Measurements from ENCODE around the gene SLC6A1. TPM values are rescaled to one million over a fixed set of nuclear protein-coding genes. Genes with fewer than 3 reads are reported as not detected.

The SLC6A1 gene
- total and polyA plus RNA-seq, 4 donors: 16.0 to 71.9 (median 33.8) TPM

- DNase-seq (ENCODE audit: low spot score): no peak
- H3K4me3 ChIP-seq (ENCODE audit: low read depth in 1 of 3, low read length in 3 of 3): no peak overlapping the region
- H3K9ac ChIP-seq (ENCODE audit: low read depth in 1 of 2, low read length in 2 of 2): no peak overlapping the region
- WGBS: 78% methylated on average over 7 of the region's 7 CpGs
- no peaks in the 10 kb centered on the region for H3K9me3 ChIP-seq (ENCODE audit: control insufficient read depth in 4 of 4, low read length in 3 of 4)
- TF ChIP-seq HNF4A (conservative IDR thresholded peaks at IDR 0.05) (peak in 1 of 2 donors; percentile 36), SP1 (IDR thresholded peaks at IDR 0.05) (no peak), FOXA1 (IDR thresholded peaks at IDR 0.05) (no peak)
- no peak overlapping the region for H3K27ac ChIP-seq (ENCODE audit: low read depth in 1 of 2, low read length in 2 of 2)
- H3K27me3 ChIP-seq (ENCODE audit: control insufficient read depth in 4 of 4, insufficient read depth in 4 of 4, low read length in 3 of 4): no peaks in the 10 kb centered on the region
- H3K36me3 ChIP-seq (ENCODE audit: control insufficient read depth in 4 of 4, insufficient read depth in 3 of 4, low read depth in 1 of 4, low read length in 3 of 4): no peaks in the 10 kb centered on the region
- peaks cover 0 to 18% (median 16%) of the 10 kb centered on the region in 4 donors for H3K4me1 ChIP-seq (ENCODE audit: control insufficient read depth in 4 of 4, insufficient read depth in 4 of 4, low read length in 3 of 4)
Observed at GRCh38 chr3:10978956-10979355, 13.6 kb upstream of the SLC6A1 start.

- Histone ChIP-seq H3K27ac (ENCODE audit: low read depth in 1 of 2, low read length in 2 of 2) (no peak overlapping the region), H3K27me3 (ENCODE audit: control insufficient read depth in 4 of 4, insufficient read depth in 4 of 4, low read length in 3 of 4) (no peaks in the 10 kb centered on the region), H3K9me3 (ENCODE audit: control insufficient read depth in 4 of 4, low read length in 3 of 4) (no peaks in the 10 kb centered on the region), H3K36me3 (ENCODE audit: control insufficient read depth in 4 of 4, insufficient read depth in 3 of 4, low read depth in 1 of 4, low read length in 3 of 4) (no peaks in the 10 kb centered on the region), H3K9ac (ENCODE audit: low read depth in 1 of 2, low read length in 2 of 2) (no peak overlapping the region), H3K4me1 (ENCODE audit: control insufficient read depth in 4 of 4, insufficient read depth in 4 of 4, low read length in 3 of 4) (peaks cover 0 to 18% (median 16%) of the 10 kb centered on the region in 4 donors), H3K4me3 (ENCODE audit: low read depth in 1 of 3, low read length in 3 of 3) (no peak overlapping the region)
- no peak for TF ChIP-seq TAF1 (conservative IDR thresholded peaks at IDR 0.05)
- TF ChIP-seq FOXA1 (IDR thresholded peaks at IDR 0.05): no peak
- no peak for TF ChIP-seq RAD21 (IDR thresholded peaks at IDR 0.05)
- TF ChIP-seq HNF4A (conservative IDR thresholded peaks at IDR 0.05): no peak
- TF ChIP-seq RXRA (IDR thresholded peaks at IDR 0.05): no peak
- TF ChIP-seq NR2F2 (IDR thresholded peaks at IDR 0.05): no peak
- no peak for TF ChIP-seq ZBTB33 (IDR thresholded peaks at IDR 0.05)
- no peak for TF ChIP-seq JUND (IDR thresholded peaks at IDR 0.05)
- no peak for TF ChIP-seq REST (IDR thresholded peaks at IDR 0.05)
- TF ChIP-seq YY1 (IDR thresholded peaks at IDR 0.05): no peak
- TF ChIP-seq FOXA2 (IDR thresholded peaks at IDR 0.05): no peak
- TF ChIP-seq HNF4G (IDR thresholded peaks at IDR 0.05): no peak
- TF ChIP-seq CTCF (IDR thresholded peaks at IDR 0.05; ENCODE audit: low read depth, low read length, missing input control): no peak
- WGBS: 87% methylated on average over 7 of the region's 7 CpGs
- DNase-seq (ENCODE audit: low spot score): no peak
Observed at GRCh38 chr3:10980312-10980711, 12.2 kb upstream of the SLC6A1 start.

Data from liver (tissue), 9 donors.